Loucy (cell line): ENCODE results near the gene AK3.

Experiments
- EZH2phosphoT487 ChIP-seq: fragments of 200-600 bp; IDR thresholded peaks from 2 replicates; pipeline ENCODE4 v1.6.1; 2018; ENCODE audit warnings: antibody characterized with exemption, mild to moderate bottlenecking, moderate library complexity, borderline replicate concordance
- TF ChIP-seq, protein P1 (sequence below): fragments of 200-600 bp; sonication (generic); conservative IDR thresholded peaks from 2 replicates; pipeline ENCODE4 v1.5.1; 2014; ENCODE audit warnings: mild to moderate bottlenecking, antibody characterized with exemption, low read length

DNA sequence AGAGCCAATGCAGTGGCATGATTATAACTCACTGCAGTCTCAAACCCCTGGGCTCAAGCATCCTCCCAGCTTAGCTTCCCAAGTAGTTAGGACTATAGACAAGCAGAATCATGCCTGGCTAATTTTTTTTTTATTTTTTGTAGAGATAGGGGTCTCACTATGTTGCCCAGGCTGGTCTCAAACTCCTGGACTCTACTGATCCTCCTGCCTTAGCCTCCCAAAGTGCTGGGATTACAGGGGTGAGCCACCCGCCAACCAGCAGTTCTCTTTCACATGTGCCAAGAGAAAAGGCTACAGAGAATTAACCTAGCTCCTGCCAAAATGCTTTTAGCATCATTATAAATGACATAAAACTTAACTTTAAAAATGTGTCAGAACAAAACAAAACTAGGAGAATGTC, 8.1 kb downstream of the AK3 start:
- TF ChIP-seq, protein P1, sequence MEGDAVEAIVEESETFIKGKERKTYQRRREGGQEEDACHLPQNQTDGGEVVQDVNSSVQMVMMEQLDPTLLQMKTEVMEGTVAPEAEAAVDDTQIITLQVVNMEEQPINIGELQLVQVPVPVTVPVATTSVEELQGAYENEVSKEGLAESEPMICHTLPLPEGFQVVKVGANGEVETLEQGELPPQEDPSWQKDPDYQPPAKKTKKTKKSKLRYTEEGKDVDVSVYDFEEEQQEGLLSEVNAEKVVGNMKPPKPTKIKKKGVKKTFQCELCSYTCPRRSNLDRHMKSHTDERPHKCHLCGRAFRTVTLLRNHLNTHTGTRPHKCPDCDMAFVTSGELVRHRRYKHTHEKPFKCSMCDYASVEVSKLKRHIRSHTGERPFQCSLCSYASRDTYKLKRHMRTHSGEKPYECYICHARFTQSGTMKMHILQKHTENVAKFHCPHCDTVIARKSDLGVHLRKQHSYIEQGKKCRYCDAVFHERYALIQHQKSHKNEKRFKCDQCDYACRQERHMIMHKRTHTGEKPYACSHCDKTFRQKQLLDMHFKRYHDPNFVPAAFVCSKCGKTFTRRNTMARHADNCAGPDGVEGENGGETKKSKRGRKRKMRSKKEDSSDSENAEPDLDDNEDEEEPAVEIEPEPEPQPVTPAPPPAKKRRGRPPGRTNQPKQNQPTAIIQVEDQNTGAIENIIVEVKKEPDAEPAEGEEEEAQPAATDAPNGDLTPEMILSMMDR = no peak
- TF ChIP-seq EZH2phosphoT487 = no peak
